Stomach (tissue), 4 donors: ENCODE results near the gene PPP1R14B.

ENCODE experiments used
- CTCF ChIP-seq, 7 experiments: fragments of 450-650 bp in 4 of 7; fragments of 200-600 bp in 3 of 7; sonication (generic) in 3 of 7; IDR thresholded peaks; one replicate each; pipeline ENCODE4 v1.5.1; 2016 to 2019; ENCODE audit warnings: antibody characterized with exemption in 7 of 7, control low read depth in 2 of 7, mild to moderate bottlenecking in 1 of 7
- EP300 ChIP-seq: sonication (generic); formaldehyde crosslinking; IDR thresholded peaks from one replicate; pipeline ENCODE4 v1.6.1; 2017; ENCODE audit warnings: antibody characterized with exemption
- POLR2A ChIP-seq, 4 donors: fragments of 450-650 bp; IDR thresholded peaks; one replicate each; pipeline ENCODE4 v1.6.1; 2016; ENCODE audit warnings: antibody characterized with exemption in 4 of 4, control low read depth in 2 of 4, mild to moderate bottlenecking in 1 of 4, moderate library complexity in 1 of 4
- POLR2AphosphoS5 ChIP-seq, 3 donors: sonication (generic); formaldehyde crosslinking; IDR thresholded peaks; one replicate each; pipeline ENCODE4 v1.6.1; 2016; ENCODE audit warnings: antibody characterized with exemption in 3 of 3

GRCh38 chr11:64204080-64204440, 42.7 kb downstream of the PPP1R14B start:
- no peak for TF ChIP-seq POLR2A (IDR thresholded peaks at IDR 0.05)
- no peak for TF ChIP-seq EP300
- TF ChIP-seq CTCF (IDR thresholded peaks at IDR 0.05), result no peak
- no peak for TF ChIP-seq POLR2AphosphoS5 (IDR thresholded peaks at IDR 0.05)
